ENCODE data around the gene LACRT.

- TF ChIP-seq, protein P1, sequence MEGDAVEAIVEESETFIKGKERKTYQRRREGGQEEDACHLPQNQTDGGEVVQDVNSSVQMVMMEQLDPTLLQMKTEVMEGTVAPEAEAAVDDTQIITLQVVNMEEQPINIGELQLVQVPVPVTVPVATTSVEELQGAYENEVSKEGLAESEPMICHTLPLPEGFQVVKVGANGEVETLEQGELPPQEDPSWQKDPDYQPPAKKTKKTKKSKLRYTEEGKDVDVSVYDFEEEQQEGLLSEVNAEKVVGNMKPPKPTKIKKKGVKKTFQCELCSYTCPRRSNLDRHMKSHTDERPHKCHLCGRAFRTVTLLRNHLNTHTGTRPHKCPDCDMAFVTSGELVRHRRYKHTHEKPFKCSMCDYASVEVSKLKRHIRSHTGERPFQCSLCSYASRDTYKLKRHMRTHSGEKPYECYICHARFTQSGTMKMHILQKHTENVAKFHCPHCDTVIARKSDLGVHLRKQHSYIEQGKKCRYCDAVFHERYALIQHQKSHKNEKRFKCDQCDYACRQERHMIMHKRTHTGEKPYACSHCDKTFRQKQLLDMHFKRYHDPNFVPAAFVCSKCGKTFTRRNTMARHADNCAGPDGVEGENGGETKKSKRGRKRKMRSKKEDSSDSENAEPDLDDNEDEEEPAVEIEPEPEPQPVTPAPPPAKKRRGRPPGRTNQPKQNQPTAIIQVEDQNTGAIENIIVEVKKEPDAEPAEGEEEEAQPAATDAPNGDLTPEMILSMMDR (IDR thresholded peaks at IDR 0.05; ENCODE audit: extremely low read depth in 1 of 2, insufficient read depth in 1 of 2, low read depth in 1 of 2, low read length in 2 of 2): no peak
- TF ChIP-seq EZH2 (IDR thresholded peaks at IDR 0.05; ENCODE audit: borderline replicate concordance, low read depth, low read length, severe bottlenecking): no peak
- no peak for TF ChIP-seq POLR2A (IDR thresholded peaks at IDR 0.05; ENCODE audit: low read depth, low read length)
- no peak for TF ChIP-seq MAX (IDR thresholded peaks at IDR 0.05; ENCODE audit: insufficient read depth, insufficient read length)
Observed at GRCh38 chr12:54650889-54651288, 16.2 kb upstream of the LACRT start.

Data from endothelial cell of umbilical vein (primary cell).